ENCODE results near the gene ABCG1.

The ABCG1 gene

GRCh38 chr21:42324896-42325295 is 106.0 kb downstream of the ABCG1 start:
- H3K4me3 ChIP-seq (ENCODE audit: low read depth, low read length), result no peak overlapping the region
- in situ Hi-C loops (cut with HindIII; ENCODE audit: low sequenced_read_pairs), result no loop called here
- DNase-seq (ENCODE audit: low read depth, low spot score), result no peak
- no peak for TF ChIP-seq CTCF (IDR thresholded peaks at IDR 0.05; ENCODE audit: low read depth, low read length)

- no peak for TF ChIP-seq CTCF (IDR thresholded peaks at IDR 0.05; ENCODE audit: low read depth, low read length)
- no peak for DNase-seq (ENCODE audit: low read depth, low spot score)
- H3K4me3 ChIP-seq (ENCODE audit: low read depth, low read length), result no peak overlapping the region
- in situ Hi-C loops (cut with HindIII; ENCODE audit: low sequenced_read_pairs), result no loop called here
Observed at GRCh38 chr21:42330380-42331371, 111.7 kb downstream of the ABCG1 start.

- DNase-seq (ENCODE audit: low read depth, low spot score), result no peak
- in situ Hi-C loops (cut with HindIII; ENCODE audit: low sequenced_read_pairs), result no loop called here
- TF ChIP-seq CTCF (IDR thresholded peaks at IDR 0.05; ENCODE audit: low read depth, low read length), result no peak
- H3K4me3 ChIP-seq (ENCODE audit: low read depth, low read length), result no peak overlapping the region
Observed at GRCh38 chr21:42331660-42332059, 112.7 kb downstream of the ABCG1 start.

- in situ Hi-C loops (cut with HindIII; ENCODE audit: low sequenced_read_pairs), result no loop called here
- DNase-seq (ENCODE audit: low read depth, low spot score), result no peak
- TF ChIP-seq CTCF (IDR thresholded peaks at IDR 0.05; ENCODE audit: low read depth, low read length), result no peak
- H3K4me3 ChIP-seq (ENCODE audit: low read depth, low read length), result no peak overlapping the region
Observed at GRCh38 chr21:42332557-42333317, 113.8 kb downstream of the ABCG1 start.

GRCh38 chr21:42336054-42336453 is 117.1 kb downstream of the ABCG1 start:
- H3K4me3 ChIP-seq (ENCODE audit: low read depth, low read length), result no peak overlapping the region
- no peak for TF ChIP-seq CTCF (IDR thresholded peaks at IDR 0.05; ENCODE audit: low read depth, low read length)
- in situ Hi-C loops (cut with HindIII; ENCODE audit: low sequenced_read_pairs), result no loop called here
- no peak for DNase-seq (ENCODE audit: low read depth, low spot score)

GRCh38 chr21:42337276-42337675 is 118.3 kb downstream of the ABCG1 start:
- no peak for DNase-seq (ENCODE audit: low read depth, low spot score)
- no peak for TF ChIP-seq CTCF (IDR thresholded peaks at IDR 0.05; ENCODE audit: low read depth, low read length)

More at GRCh38 chr21:42337276-42337675, 118.3 kb downstream of the ABCG1 start:
- H3K4me3 ChIP-seq (ENCODE audit: low read depth, low read length), result no peak overlapping the region
- in situ Hi-C loops (cut with HindIII; ENCODE audit: low sequenced_read_pairs), result no loop called here
